ENCODE results near the gene GLE1. TPM values are rescaled to one million over a fixed set of nuclear protein-coding genes. Genes with fewer than 3 reads are reported as not detected.

The GLE1 gene
- 17.9 and 19.0 TPM in 2 replicates for total RNA-seq (2021)
- long read RNA-seq, transcript GLE1-201 (16 exons, 3,321 nt): major isoform, 145 of 203 reads
- long read RNA-seq, partial matches to known transcripts: 9 of 203 reads
- long read RNA-seq, other reads (novel, unspliced or antisense): 47 of 203 reads

GRCh38 chr9:128504485-128505413, at the start of gene GLE1:
Gene GLE1 (plus strand): TSS chr9:128504719. CDS start chr9:128504806, 87 bp downstream.
- Histone ChIP-seq H3K4me1 (ENCODE audit: insufficient read depth, low read length) (no peaks in the 10 kb centered on the region), H3K9ac (ENCODE audit: extremely low read depth, insufficient read length, low read length) (peak within 1 kb of the TSS; percentile 68), H4K20me1 (ENCODE audit: control insufficient read depth, insufficient read depth, insufficient read length) (no peaks in the 10 kb centered on the region), H3K14ac (ENCODE audit: insufficient read depth, low read length) (no peak within 1 kb of the TSS), H3K4me2 (ENCODE audit: insufficient read depth, insufficient read length, low read length) (peak within 1 kb of the TSS; percentile 77), H3K9me3 (ENCODE audit: control insufficient read depth, low read depth, low read length) (no peaks in the 10 kb centered on the region), H3K4ac (ENCODE audit: low read depth, low read length) (no peak within 1 kb of the TSS), H3K18ac (ENCODE audit: insufficient read length, low read depth, low read length) (peak within 1 kb of the TSS; percentile 23), H4K91ac (ENCODE audit: insufficient read length, low read depth, low read length) (no peak within 1 kb of the TSS), H2BK120ac (ENCODE audit: low read depth, low read length, poor library complexity, severe bottlenecking) (no peak within 1 kb of the TSS), H2AK5ac (ENCODE audit: insufficient read length, low read length) (no peak within 1 kb of the TSS), H2BK12ac (ENCODE audit: insufficient read length, low read depth, low read length) (no peak within 1 kb of the TSS), H3K79me2 (ENCODE audit: insufficient read depth, low read length) (no peaks in the 10 kb centered on the region), H3K27me3 (ENCODE audit: insufficient read depth, low read length) (no peaks in the 10 kb centered on the region), H3T11ph (ENCODE audit: low read length) (no peak within 1 kb of the TSS), H4K8ac (replicated peaks; ENCODE audit: insufficient read length, low read depth, low read length) (no peak within 1 kb of the TSS), H4K5ac (ENCODE audit: insufficient read length, low read depth, low read length) (no peak within 1 kb of the TSS), H3K23ac (ENCODE audit: insufficient read length, low read depth, low read length) (no peak within 1 kb of the TSS), H2BK5ac (ENCODE audit: insufficient read length, low read length) (no peak within 1 kb of the TSS), H3K56ac (ENCODE audit: insufficient read length, low read depth, low read length) (no peak within 1 kb of the TSS), H3K79me1 (ENCODE audit: insufficient read depth, low read depth, low read length, poor library complexity, severe bottlenecking) (no peaks in the 10 kb centered on the region), H2BK20ac (ENCODE audit: low read depth, low read length, poor library complexity, severe bottlenecking) (no peak within 1 kb of the TSS), H3K23me2 (ENCODE audit: insufficient read length, low read depth, low read length, poor library complexity, severe bottlenecking) (peaks cover 14% of the 10 kb centered on the region), H2AFZ (ENCODE audit: low read length) (peak within 1 kb of the TSS; percentile 56), H3K27ac (ENCODE audit: insufficient read length, low read depth, low read length) (no peak within 1 kb of the TSS), H2BK15ac (ENCODE audit: low read depth, low read length) (no peak within 1 kb of the TSS)
- H3K36me3 Mint-ChIP-seq (ENCODE audit: insufficient read depth in 1 of 3, low read depth in 3 of 3): peaks cover 1 to 17% (median 5%) of the 10 kb centered on the region in 3 experiments; a peak in 4 of 7 replicates
- peak; percentile 95 for DNase-seq
- peak within 1 kb of the TSS; percentile 99 to 100 for H3K4me3 Mint-ChIP-seq
- peak within 1 kb of the TSS; percentile 92 to 98 (median 96) for H3K27ac Mint-ChIP-seq
- no peaks in the 10 kb centered on the region for H3K9me3 Mint-ChIP-seq
- peaks cover 4 to 8% of the 10 kb centered on the region in 2 experiments for H3K4me1 Mint-ChIP-seq
- WGBS (ENCODE audit: extremely low coverage, insufficient read length, low lambda C conversion rate): no CpG with 5 or more reads among the region's 64 CpGs
- TF ChIP-seq CTCF (conservative IDR thresholded peaks at IDR 0.05): no peak
- no peaks in the 10 kb centered on the region for H3K27me3 Mint-ChIP-seq (ENCODE audit: low read depth)

Data from H9 (cell line).